H1 (cell line): ENCODE measurements around the gene ZDHHC5. TPM values are rescaled to one million over a fixed set of nuclear protein-coding genes. Genes with fewer than 3 reads are reported as not detected.

Experiments used
- CTCF ChIA-PET: fragments of 300-600 bp; sonication (Branson Sonifier 250); formaldehyde crosslinking; loops from one replicate; lab custom pipeline; 2021; ENCODE audit not compliant: partially characterized antibody; lab: Charles Lee
- POLR2A ChIA-PET: fragments of 300-600 bp; sonication (Branson Sonifier 250); formaldehyde crosslinking; loops from one replicate; lab custom pipeline; 2021; ENCODE audit warnings: inconsistent platforms; ENCODE audit not compliant: partially characterized antibody; lab: Charles Lee
- DNase-seq, 2 experiments: peaks; one replicate each; pipeline versions ENCODE4 v3.0.0 to v3.0.0-alpha.2; 2010 to 2022; ENCODE audit warnings: low spot score in 2 of 2, low read depth in 1 of 2, mixed read lengths in 1 of 2
- FAIRE-seq: peaks from 2 replicates; lab custom pipeline; 2011; peaks lifted over from hg19 to GRCh38; lab: Jason Lieb, UNC
- H2AFZ ChIP-seq: 2 replicates; pipeline ENCODE4 v1.8.1; 2012; ENCODE audit warnings: low read length, inconsistent platforms
- H2AK5ac ChIP-seq: 2 replicates; pipeline ENCODE4 v1.6.1; 2013; ENCODE audit warnings: low read depth, low read length
- H2BK120ac ChIP-seq: replicated peaks from 2 replicates; pipeline ENCODE3; 2013; ENCODE audit warnings: low read depth, low read length, inconsistent platforms
- H2BK12ac ChIP-seq: 2 replicates; pipeline ENCODE4 v1.6.1; 2013; ENCODE audit warnings: low read depth, low read length
- H2BK15ac ChIP-seq: 2 replicates; pipeline ENCODE4 v1.6.1; 2013; ENCODE audit warnings: low read length
- H2BK20ac ChIP-seq: 2 replicates; pipeline ENCODE4 v1.6.1; 2013; ENCODE audit warnings: low read length
- H2BK5ac ChIP-seq: 2 replicates; pipeline ENCODE4 v1.6.1; 2013; ENCODE audit warnings: low read depth, low read length
- H3K14ac ChIP-seq: 2 replicates; pipeline ENCODE4 v1.6.1; 2013; ENCODE audit warnings: inconsistent platforms; ENCODE audit not compliant: insufficient read length
- H3K18ac ChIP-seq: 2 replicates; pipeline ENCODE4 v1.6.1; 2013; ENCODE audit warnings: low read length; ENCODE audit errors: extremely low read depth
- H3K23ac ChIP-seq: 2 replicates; pipeline ENCODE4 v1.6.1; 2013; ENCODE audit warnings: inconsistent platforms; ENCODE audit not compliant: insufficient read length
- H3K23me2 ChIP-seq: 2 replicates; pipeline ENCODE4 v1.6.1; 2013; ENCODE audit warnings: low read depth, low read length
- H3K27ac ChIP-seq: 2 replicates; pipeline ENCODE4 v1.6.1; 2011; ENCODE audit warnings: low read depth, low read length, inconsistent platforms
- H3K27me3 ChIP-seq, 4 experiments: replicated peaks in 1 of 4; 1 replicate in 1 of 4; 2 replicates in 3 of 4; pipeline versions ENCODE4 v1.6.1 to v1.8.1; 2011 to 2013; ENCODE audit warnings: low read length in 3 of 4, mild to moderate bottlenecking in 3 of 4, inconsistent platforms in 2 of 4, mixed read lengths in 2 of 4, moderate library complexity in 1 of 4; ENCODE audit not compliant: control insufficient read depth in 3 of 4, insufficient read depth in 3 of 4; ENCODE audit errors: extremely low read depth in 1 of 4
- H3K36me3 ChIP-seq, 4 experiments: 2 replicates each; pipeline versions ENCODE4 v1.6.1 to v1.8.1; 2011 to 2013; ENCODE audit warnings: mild to moderate bottlenecking in 4 of 4, low read length in 3 of 4, moderate library complexity in 2 of 4, control low read depth in 1 of 4, inconsistent platforms in 1 of 4; ENCODE audit not compliant: insufficient read depth in 4 of 4, control insufficient read depth in 2 of 4
- H3K4ac ChIP-seq: replicated peaks from 2 replicates; pipeline ENCODE3; 2013; ENCODE audit warnings: low read length, low read depth, mixed read lengths, inconsistent platforms; ENCODE audit not compliant: insufficient read length
- H3K4me1 ChIP-seq, 4 experiments: replicated peaks in 1 of 4; 1 replicate in 1 of 4; 2 replicates in 3 of 4; pipeline versions ENCODE4 v1.6.1 to v1.8.1; 2011 to 2013; ENCODE audit warnings: low read length in 3 of 4, inconsistent platforms in 2 of 4, mixed read lengths in 1 of 4; ENCODE audit not compliant: insufficient read depth in 4 of 4, control insufficient read depth in 3 of 4
- H3K4me2 ChIP-seq, 2 experiments: 2 replicates each; pipeline versions ENCODE4 v1.6.1 to v1.8.1; 2011 to 2013; ENCODE audit warnings: low read depth in 2 of 2, low read length in 2 of 2, control low read depth in 1 of 2, inconsistent platforms in 1 of 2, mild to moderate bottlenecking in 1 of 2; ENCODE audit not compliant: insufficient read depth in 1 of 2
- H3K4me3 ChIP-seq, 4 experiments: fragments of 200-600, 300-600 bp in 1 of 4; sonication (generic), shearing (Covaris generic), sonication (Bioruptor Twin) in 1 of 4; 2 replicates each; pipeline versions ENCODE4 v1.5.1 to v1.8.1; 2011 to 2016; ENCODE audit warnings: low read length in 4 of 4, low read depth in 3 of 4, control low read depth in 2 of 4, inconsistent platforms in 2 of 4, mild to moderate bottlenecking in 2 of 4, mixed read lengths in 1 of 4, moderate library complexity in 1 of 4; ENCODE audit not compliant: insufficient read depth in 2 of 4; ENCODE audit errors: extremely low read depth in 1 of 4
- H3K56ac ChIP-seq: replicated peaks from 2 replicates; pipeline ENCODE3; 2013; ENCODE audit warnings: low read depth, mild to moderate bottlenecking, mixed read lengths, low read length, inconsistent platforms; ENCODE audit not compliant: insufficient read length
- H3K79me1 ChIP-seq: 2 replicates; pipeline ENCODE4 v1.6.1; 2013; ENCODE audit warnings: low read depth, low read length, control low read depth
- H3K79me2 ChIP-seq, 2 experiments: 2 replicates each; pipeline versions ENCODE4 v1.6.1 to v1.8.1; 2012 to 2013; ENCODE audit warnings: low read length in 2 of 2, mild to moderate bottlenecking in 2 of 2, inconsistent platforms in 1 of 2; ENCODE audit not compliant: insufficient read depth in 2 of 2, control insufficient read depth in 1 of 2
- H3K9ac ChIP-seq, 4 experiments: replicated peaks in 1 of 4; 1 replicate in 1 of 4; 2 replicates in 3 of 4; pipeline versions ENCODE4 v1.6.1 to v1.8.1; 2011 to 2013; ENCODE audit warnings: low read depth in 3 of 4, low read length in 3 of 4, control low read depth in 2 of 4, mild to moderate bottlenecking in 2 of 4, moderate library complexity in 2 of 4, inconsistent platforms in 1 of 4; ENCODE audit errors: extremely low read depth in 1 of 4
- H3K9me3 ChIP-seq, 2 experiments: 2 replicates each; pipeline versions ENCODE4 v1.6.1 to v1.8.1; 2012 to 2013; ENCODE audit warnings: mild to moderate bottlenecking in 2 of 2, moderate library complexity in 2 of 2, control low read depth in 1 of 2, inconsistent platforms in 1 of 2, low read depth in 1 of 2, low read length in 1 of 2, mixed read lengths in 1 of 2; ENCODE audit not compliant: insufficient read depth in 2 of 2
- H4K20me1 ChIP-seq, 2 experiments: replicated peaks in 1 of 2; 2 replicates each; pipeline versions ENCODE3 to v1.8.1; 2011 to 2013; ENCODE audit warnings: inconsistent platforms in 2 of 2, low read length in 2 of 2, mild to moderate bottlenecking in 1 of 2; ENCODE audit not compliant: insufficient read depth in 2 of 2, control insufficient read depth in 1 of 2
- H4K5ac ChIP-seq: 2 replicates; pipeline ENCODE4 v1.6.1; 2013; ENCODE audit warnings: low read length, low read depth, mixed read lengths, inconsistent platforms; ENCODE audit not compliant: insufficient read length
- H4K8ac ChIP-seq: 2 replicates; pipeline ENCODE4 v1.8.0; 2013; ENCODE audit warnings: mild to moderate bottlenecking, moderate library complexity, low read length, inconsistent platforms; ENCODE audit not compliant: insufficient read depth; ENCODE audit errors: extremely low read depth
- H4K91ac ChIP-seq: replicated peaks from 2 replicates; pipeline ENCODE3; 2013; ENCODE audit warnings: low read length, mixed read lengths, inconsistent platforms; ENCODE audit not compliant: insufficient read length
- FOSL1 ChIP-seq: IDR thresholded peaks from 2 replicates; pipeline ENCODE4 v1.6.1; 2011; ENCODE audit warnings: mild to moderate bottlenecking, low read depth, low read length, moderate library complexity; ENCODE audit not compliant: insufficient read depth
- RBBP5 ChIP-seq: IDR thresholded peaks from 2 replicates; pipeline ENCODE4 v1.7.1; 2012; ENCODE audit warnings: low read depth, mild to moderate bottlenecking, inconsistent platforms, low read length, moderate library complexity, borderline replicate concordance
- WGBS, 2 experiments: shearing (Covaris generic) in 1 of 2; methylation state at CpG; one replicate each; pipeline versions ENCODE4 v1.1.6 to v1.1.7; 2013 to 2015; ENCODE audit warnings: low lambda C conversion rate in 2 of 2, mixed read lengths in 2 of 2, inconsistent platforms in 1 of 2, low coverage in 1 of 2, missing lambda C conversion rate in 1 of 2; ENCODE audit not compliant: insufficient replicate concordance in 2 of 2, insufficient coverage in 1 of 2, insufficient read length in 1 of 2; ENCODE audit errors: extremely low coverage in 1 of 2, missing lambda C conversion rate in 1 of 2; 5-methylcytosine and 5-hydroxymethylcytosine counted together
- polyA plus RNA-seq, 7 experiments: library from polyadenylated mRNA; depleted of rRNA in 3 of 7; stranded (reverse) in 5 of 7; unstranded in 2 of 7; fragments of >200 nt in 5 of 7; fragments of 200-250 nt in 2 of 7; gene quantifications; 1 replicate in 5 of 7; 2 replicates in 1 of 7; 4 replicates in 1 of 7; pipeline versions ENCODE4 v1.2.1 to v1.2.3, GENCODE V29; 2011 to 2013; ENCODE audit warnings: missing spikeins in 2 of 7, mixed read lengths in 2 of 7
- total RNA-seq: library from RNA; stranded (reverse); fragmentation: NEBNext Ultra II Directional; extraction: Animal tissue kit (Norgen Biotek cat#: 25700); gene quantifications from 2 replicates; pipeline ENCODE4 v1.2.1, GENCODE V29; 2021

Gene ZDHHC5
- total and polyA plus RNA-seq, 2 of the 8 experiments (the other 6 are each of a cell fraction or from before 2014, with no cell fraction given), result 40.0 to 56.3 TPM

DNA sequence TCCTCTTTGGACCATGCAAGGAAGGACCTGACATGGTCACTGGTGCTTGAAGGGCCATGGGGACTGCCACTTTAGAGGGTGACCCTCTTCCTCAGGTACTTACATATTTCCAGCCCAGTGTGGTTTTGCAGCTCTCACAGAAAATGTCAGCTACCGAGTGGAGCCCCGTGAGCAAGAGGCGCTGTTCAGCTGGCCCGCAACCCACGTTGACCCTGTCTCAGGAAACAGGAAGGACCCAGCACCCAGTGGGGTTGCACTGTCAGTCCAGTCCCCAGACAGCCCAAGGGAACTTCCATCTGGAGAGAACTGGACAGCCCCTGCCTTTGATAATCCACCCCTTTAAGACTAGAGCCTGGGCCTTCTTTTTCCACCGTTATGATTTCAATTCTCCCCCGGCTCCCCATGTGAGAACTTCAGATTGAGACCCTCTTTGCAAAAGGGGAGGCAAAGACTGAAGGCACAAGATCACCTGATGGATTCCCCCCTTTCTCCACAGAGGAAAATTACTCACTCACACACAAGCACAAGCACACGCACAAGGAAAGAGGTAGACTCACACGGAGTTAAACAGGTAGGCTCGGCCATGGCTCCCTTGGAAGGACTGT is 21.6 kb upstream of the ZDHHC5 start:
- H3K9ac ChIP-seq, result 0 out of 7 replicates have a peak overlapping the region, but pooled peaks of 1 of the 4 experiments have one; percentile 38
- H4K91ac ChIP-seq, result no peak overlapping the region
- H3K23ac ChIP-seq, result no peak overlapping the region
- no peak overlapping the region for H2AK5ac ChIP-seq
- H3K9me3 ChIP-seq, result no peaks in the 10 kb centered on the region
- H3K18ac ChIP-seq, result no peak overlapping the region; the same call in 1 of the 2 replicates
- H2BK5ac ChIP-seq, result 0 out of 2 replicates have a peak overlapping the region, but pooled peaks have one; percentile 57
- 53% methylated on average over 10 of the region's 10 CpGs; no CpG with 5 or more reads in 1 of the 2 experiments for WGBS, 2 experiments
- H4K8ac ChIP-seq, result peak overlapping the region; percentile 41; the same call in 1 of the 2 replicates
- no peaks in the 10 kb centered on the region; the same call in 1 of the 2 replicates for H3K79me1 ChIP-seq
- peaks cover 28% of the 10 kb centered on the region for H3K23me2 ChIP-seq
- H2BK12ac ChIP-seq, result no peak overlapping the region
- H3K56ac ChIP-seq, result no peak overlapping the region
- POLR2A ChIA-PET, result interaction anchor here (0.6 to 29.6 kb wide), 29 partner anchors 5 to 334 kb away, joined by 3 to 1546 read pairs (median 4); partner anchors contain the start of genes CLP1, RTN4RL2, SERPING1 and SLC43A1
- 0 out of 7 replicates have a peak, but pooled peaks cover 0 to 4% (median 0%) of the 10 kb centered on the region in 4 experiments for H3K27me3 ChIP-seq
- no peak overlapping the region for H3K27ac ChIP-seq
- FAIRE-seq (no peak), DNase-seq (peak in 1 of 2 experiments; percentile 58)
- no peak overlapping the region for H3K4ac ChIP-seq
- H2BK120ac ChIP-seq, result no peak overlapping the region
- peak overlapping the region in 2 of 4 experiments; percentile 45 to 56; a peak in 4 of 8 replicates for H3K4me3 ChIP-seq
- peaks cover 0 to 12% of the 10 kb centered on the region in 2 experiments; a peak in 2 of 4 replicates for H3K79me2 ChIP-seq
- no peak overlapping the region for H4K5ac ChIP-seq
- H4K20me1 ChIP-seq, result peaks cover 25 to 35% of the 10 kb centered on the region in 2 experiments
- H3K4me2 ChIP-seq, result peak overlapping the region; percentile 92 to 95
- TF ChIP-seq RBBP5 (0 out of 2 replicates have a peak, but pooled peaks have one; percentile 1), FOSL1 (no peak)
- TF ChIP-seq, all 59 proteins: peak for 1
- Histone ChIP-seq H3K4me1 (peaks cover 33 to 60% (median 38%) of the 10 kb centered on the region in 4 experiments), H3K14ac (no peak overlapping the region), H3K36me3 (peaks cover 5 to 12% (median 8%) of the 10 kb centered on the region in 4 experiments; a peak in 6 of 8 replicates), H2AFZ (no peak overlapping the region), H2BK15ac (no peak overlapping the region), H2BK20ac (no peak overlapping the region)
- CTCF ChIA-PET, result interaction anchor here (0.5 to 14.3 kb wide), 4 partner anchors 9 to 87 kb away, joined by 3 to 357 read pairs (median 144); partner anchors contain the start of genes SERPING1 and UBE2L6
